HG03064 (cell line): Measurements from ENCODE around the gene SKAP1.

ENCODE experiments used
- ATAC-seq: cut with Tn5 transposase; IDR thresholded peaks from one replicate; pipeline ENCODE4 v1.9.1; 2021; ENCODE audit warnings: low read depth; ENCODE audit not compliant: unreplicated experiment

Gene SKAP1

DNA sequence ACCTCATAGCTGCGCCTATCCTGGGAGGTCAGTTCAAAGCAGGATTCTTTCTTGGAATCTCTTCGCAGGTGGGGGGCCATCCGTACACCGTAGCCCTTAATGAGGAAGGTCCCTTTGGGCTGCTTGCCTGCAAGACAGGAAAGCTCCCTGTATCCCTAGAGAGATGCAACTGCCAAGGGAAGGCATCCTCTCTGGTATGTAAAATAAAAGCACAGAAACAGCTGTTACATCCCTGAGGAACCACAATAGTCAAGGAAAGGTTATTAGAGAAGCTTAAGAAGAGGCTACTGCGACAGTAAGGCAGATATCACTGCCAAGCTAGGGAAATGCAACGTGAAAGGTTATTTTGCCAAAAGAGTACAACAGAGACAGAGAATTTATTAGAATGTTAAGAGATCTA is 245.3 kb downstream of the SKAP1 start:
- ATAC-seq: no peak

DNA sequence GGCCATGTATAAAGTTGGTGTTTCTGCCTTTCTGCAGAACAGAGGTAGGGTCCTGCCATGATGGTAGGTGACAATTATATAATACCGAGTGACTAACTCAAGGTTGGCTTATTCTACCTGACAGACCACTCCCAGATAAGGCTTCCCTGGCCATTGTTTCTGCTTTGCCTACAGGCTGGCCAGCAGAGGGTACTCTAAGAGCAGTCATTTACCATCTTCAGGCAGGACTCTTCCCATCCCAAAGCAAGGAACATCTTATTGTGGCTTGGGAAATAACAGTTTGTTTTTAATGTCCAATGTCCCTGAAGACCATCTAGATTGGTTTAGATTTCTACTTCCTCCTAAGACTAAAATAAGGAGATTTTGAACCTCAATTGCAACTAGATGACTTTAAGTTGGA is 248.4 kb downstream of the SKAP1 start:
- ATAC-seq: no peak

- ATAC-seq: no peak
Observed at GRCh38 chr17:48180842-48181629, 249.0 kb downstream of the SKAP1 start.

DNA sequence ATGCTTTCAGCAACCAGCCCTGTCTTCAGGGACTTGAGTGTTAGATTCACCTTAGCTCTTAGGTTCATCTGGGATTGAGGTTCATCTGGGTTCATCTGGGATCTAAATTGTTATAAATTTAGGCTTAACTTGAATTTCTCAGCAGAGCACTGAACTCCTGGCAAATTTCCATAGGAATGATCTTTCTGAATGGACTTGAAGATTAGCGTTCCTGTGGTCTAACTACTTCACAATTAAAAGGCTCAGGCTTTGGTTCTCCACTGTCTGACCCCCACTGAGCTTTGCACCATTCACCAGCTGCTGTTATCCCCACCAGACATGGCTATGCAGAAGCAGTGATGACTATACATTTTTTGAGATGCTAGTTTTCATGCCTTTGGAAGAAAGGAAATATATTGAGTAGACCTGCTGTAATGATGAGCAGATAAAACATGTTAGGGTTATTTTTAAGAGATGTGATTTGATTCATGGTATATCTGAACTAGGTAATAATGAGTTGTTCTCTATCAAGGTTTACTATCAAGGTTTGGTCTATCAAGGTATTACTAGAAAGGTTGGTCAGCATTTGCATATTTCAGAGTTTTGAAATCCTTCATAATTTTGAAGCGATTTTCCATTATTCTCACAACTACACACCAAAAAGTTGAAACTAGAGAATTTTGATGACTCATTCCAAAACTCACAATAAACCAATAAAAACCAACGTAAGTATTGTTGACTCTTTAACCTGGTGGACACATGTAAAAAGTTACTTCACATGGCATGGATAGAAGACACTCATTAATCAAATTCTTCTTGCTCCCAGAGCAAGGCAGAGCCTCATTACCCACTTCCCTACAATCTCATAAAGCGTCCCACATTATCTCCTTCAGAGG is 250.7 kb downstream of the SKAP1 start:
- no peak for ATAC-seq

GRCh38 chr17:48178317-48178716 is 251.7 kb downstream of the SKAP1 start:
- no peak for ATAC-seq

DNA sequence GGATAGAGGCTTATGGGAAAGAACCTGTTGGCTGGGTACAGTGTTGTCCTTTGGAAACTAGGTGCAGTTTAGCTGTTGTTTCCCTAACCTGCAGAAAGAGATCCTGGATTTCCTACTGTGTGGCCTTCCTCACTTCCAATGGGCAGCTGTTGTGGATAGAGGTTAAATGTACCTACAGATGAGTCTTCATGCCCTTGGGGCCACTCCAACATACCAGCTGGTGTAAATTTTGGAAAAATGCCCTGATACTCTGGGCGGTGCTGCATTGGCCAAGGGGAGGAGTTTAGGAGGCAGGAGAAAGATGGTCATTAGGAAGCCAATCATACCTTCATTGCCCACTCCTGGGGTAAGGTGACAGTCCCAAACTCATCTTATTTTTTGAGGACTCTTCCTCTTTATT is 252.2 kb downstream of the SKAP1 start:
- no peak for ATAC-seq

DNA sequence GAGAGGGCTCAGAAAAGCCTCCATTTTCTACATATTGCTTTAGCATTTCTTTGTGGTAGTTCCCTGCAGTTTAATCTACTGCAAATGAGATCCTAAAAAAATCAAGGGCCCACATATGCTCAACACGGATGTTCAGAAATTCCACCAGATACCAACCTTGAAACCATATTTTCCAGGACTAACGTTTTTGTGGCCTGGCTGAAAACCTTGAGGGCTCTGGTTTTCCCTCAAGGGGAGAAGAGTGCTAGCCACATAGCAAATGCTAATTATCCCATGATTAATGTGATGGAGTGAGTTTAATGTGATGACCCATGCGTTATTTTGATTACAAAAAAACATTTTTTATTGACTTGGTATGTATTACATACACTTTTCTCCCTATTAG is 253.6 kb downstream of the SKAP1 start:
- no peak for ATAC-seq

DNA sequence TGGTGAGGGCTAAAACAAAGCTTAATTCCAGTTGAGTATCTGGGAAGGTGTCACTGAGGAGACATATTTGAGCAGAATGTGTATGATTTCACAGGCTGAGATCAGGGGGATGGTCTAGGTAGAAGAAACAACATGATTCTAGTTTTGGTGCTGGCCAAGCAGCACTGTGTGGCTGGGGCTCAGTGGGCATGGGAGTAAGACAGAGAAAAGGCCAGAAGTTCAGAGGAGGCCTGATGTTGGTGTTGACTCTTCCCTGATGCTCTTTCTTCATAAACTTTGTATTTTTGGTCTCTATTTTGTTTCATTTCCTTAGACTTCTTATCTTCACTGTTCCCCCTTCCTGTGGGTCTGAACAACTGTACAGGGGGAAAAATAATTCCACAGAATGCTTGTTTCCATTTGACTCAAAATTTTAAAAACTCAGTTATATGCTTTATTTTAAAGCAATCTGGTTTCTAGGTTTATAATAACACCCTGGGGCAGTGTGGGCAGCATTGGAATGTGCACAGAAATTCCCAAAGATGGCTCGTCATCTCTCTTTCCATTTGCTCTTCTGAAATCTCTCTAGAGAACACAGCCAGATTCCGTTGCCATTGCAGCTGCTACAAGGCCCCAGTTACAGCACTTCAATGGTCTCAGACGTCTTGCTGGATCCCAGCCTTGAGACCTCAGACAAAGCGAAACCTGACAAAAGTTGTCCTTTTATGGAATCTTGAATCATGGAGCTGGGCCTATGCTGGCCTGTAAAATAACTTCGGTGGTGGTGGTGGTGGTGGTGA is 254.1 kb downstream of the SKAP1 start:
- no peak for ATAC-seq

GRCh38 chr17:48174833-48175523 is 255.0 kb downstream of the SKAP1 start:
- no peak for ATAC-seq

- no peak for ATAC-seq
Observed at GRCh38 chr17:48173191-48173984, 256.6 kb downstream of the SKAP1 start.

DNA sequence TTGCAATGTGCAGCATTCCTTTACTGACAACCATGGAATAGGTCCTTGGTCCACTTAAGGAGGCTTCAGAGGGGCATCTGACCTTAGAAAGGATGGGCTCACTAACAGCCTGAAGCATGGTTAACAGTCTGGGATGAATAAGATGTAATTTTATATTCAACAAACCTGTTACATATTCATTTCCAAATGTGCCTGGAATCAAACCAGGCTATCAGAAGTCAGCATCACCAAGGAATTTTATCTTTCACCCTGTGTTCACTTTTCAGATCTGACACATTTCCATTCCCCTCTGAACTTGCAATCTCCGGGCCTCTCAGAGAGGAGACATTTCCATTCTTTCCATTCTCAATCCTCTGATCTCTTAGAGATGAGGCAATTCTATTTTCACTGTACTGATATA is 260.1 kb downstream of the SKAP1 start:
- no peak for ATAC-seq

DNA sequence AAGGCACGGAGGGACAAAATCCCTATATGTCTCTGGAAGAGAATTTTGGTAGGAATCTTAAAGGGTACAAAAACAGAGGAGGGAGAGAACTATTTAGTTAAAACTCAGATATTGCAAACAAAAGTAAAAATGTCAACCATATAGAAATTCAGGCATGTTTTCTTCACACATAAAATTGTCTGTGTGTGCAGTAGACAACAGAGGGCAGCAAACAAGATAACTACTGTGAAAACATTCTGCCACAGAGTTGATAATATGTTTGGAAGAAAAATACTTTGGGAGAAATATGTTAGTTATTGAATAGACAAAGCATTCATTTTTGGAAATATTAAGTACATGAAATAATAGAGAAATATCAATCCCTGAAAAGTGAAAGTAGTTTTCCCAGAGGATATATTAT is 266.2 kb downstream of the SKAP1 start:
- no peak for ATAC-seq

DNA sequence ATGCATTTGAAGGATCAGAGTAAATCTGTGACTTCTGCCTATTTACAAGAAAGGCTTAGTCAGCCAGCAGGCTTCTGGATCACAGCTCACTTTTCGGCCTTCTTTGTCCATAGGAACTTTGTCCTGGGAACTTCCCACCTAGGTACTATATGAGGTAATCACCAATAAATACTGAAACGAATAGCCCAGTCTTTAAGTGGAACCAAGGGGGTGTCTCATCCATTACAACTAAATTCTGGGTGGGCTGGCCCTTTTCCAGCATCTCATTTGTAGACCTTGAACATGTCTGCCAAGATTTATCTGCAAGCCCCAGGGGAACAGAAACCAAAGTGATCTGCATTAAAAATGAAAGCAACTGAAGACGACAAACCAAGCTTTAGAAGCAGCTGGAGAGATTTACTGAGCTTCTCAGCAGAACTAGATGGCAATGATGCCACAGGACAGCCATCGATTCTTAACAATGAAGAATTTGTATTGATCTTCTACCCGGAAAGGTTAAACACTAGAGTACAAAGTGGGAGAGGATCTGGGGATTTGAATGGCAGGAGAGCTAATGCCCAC is 267.0 kb downstream of the SKAP1 start:
- ATAC-seq: no peak

GRCh38 chr17:48162306-48162934 is 267.6 kb downstream of the SKAP1 start:
- no peak for ATAC-seq

DNA sequence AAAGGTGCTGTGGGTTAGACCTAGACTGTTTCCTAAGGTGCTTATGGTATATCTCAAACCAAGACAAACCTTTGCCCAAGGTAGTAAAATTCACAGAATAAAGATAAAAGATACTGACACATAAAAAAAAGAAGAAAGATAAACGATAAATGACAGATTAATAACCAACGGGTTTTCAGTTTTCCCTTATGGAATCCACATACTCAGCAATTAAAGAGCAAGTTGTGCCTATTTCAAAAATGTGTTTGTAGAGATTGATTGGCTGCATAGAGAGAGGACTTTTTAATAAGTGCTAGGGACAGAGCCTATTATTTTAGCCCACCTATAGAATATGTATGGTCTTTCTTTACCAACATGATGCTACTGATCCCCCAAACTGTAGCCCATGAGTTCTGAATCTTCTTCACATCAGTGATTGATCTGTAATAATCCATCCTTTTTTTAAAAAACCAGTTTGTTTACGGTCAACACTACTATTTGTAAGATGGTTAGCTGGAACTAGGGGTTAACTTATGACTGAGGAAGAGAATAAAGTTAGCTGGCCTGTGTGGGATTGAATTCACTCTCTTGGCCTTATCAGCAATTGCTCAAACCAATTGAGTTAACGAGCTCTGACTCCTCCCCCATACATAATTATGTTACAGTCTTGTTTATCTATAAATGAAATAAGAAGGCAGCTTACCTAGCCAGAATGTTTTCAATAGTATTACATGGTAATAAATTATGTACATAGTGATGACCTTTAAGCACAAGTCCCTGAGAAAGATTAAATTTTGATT is 268.7 kb downstream of the SKAP1 start:
- ATAC-seq: no peak

DNA sequence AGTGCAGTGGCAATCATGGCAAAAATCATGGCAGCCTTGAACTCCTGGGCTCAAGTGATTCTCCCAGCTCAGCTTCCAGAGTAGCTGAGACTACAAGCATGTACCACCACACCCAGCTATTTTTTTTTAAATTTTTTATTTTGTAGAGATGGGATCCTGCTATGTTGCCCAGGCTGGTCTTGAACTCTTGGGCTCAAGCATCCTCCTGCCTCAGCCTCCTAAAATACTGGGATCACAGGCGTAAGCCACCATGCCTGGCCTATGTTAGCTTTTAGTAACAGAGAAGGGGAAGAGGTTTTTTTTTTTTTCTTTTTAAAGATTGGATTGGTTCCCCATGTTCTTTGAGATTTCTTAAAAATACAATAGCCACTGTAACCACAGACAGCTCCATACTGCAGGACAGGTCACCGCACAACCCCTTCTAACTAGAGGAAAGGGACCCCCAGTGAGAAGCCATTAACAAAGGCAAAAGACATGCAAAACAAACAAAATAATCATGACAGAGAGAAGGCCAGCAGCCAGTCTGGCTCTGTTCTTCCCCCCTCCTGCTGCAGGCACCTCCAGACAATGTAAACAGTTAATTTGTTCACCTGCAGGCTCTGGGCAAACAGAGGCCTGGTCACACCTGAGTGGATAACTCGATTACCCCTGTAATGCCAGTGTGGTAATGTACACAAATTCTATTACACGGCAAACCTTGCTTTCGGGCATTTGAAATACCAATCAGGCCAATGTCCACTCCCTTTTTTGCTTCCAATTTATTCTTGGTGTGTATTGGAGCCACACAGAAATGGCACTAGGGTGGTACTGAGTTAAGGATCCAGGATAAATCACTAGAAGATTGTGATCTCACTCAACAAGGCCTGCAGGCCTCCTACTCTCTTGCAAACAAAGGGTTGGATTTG is 269.6 kb downstream of the SKAP1 start:
- no peak for ATAC-seq

DNA sequence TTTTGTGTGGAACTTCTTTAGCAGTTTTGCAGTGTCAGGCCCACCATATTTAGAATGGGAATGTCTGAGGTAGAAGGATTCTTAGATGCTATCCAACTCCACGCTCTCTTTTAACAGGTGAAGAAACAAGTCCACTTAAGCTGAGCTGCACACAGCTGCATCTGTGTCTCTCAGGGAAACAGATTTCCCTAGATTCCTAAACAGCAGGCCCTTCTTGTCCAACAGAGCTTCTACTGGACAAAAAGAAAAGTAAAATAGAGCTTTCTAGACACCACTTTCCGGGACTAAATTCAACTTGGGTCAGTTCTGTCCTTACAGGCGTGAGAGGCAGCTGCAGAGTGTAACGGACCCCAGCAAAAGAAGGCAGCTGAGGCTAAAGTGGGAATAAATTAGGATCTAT is 270.8 kb downstream of the SKAP1 start:
- ATAC-seq: no peak
